Activated T-helper 1 cell treated with anti-CD3 and anti-CD28 coated beads, Interleukin-2, amount 50 U/mL, for 16 hours (primary cell): ENCODE data around the gene KIRREL3.

ENCODE experiments used
- DNase-seq, 2 donors: peaks; one replicate each; pipeline ENCODE4 v3.0.0-alpha.2; 2020; ENCODE audit warnings: low read depth in 1 of 2, low spot score in 1 of 2

KIRREL3 gene

GRCh38 chr11:126917531-126918204, 82.9 kb downstream of the KIRREL3 start:
- DNase-seq, result no peak

GRCh38 chr11:126915430-126915829, 85.1 kb downstream of the KIRREL3 start:
- DNase-seq, result no peak

GRCh38 chr11:126914941-126915340, 85.6 kb downstream of the KIRREL3 start:
- no peak for DNase-seq

- DNase-seq, result no peak
These were observed 86.4 kb downstream of the KIRREL3 start for GRCh38 chr11:126914166-126914565.

- DNase-seq, result no peak
These were observed 96.0 kb downstream of the KIRREL3 start for GRCh38 chr11:126904520-126904919.

GRCh38 chr11:126901783-126902182, 98.8 kb downstream of the KIRREL3 start:
- no peak for DNase-seq

GRCh38 chr11:126899961-126900748, 100.4 kb downstream of the KIRREL3 start:
- DNase-seq, result no peak

GRCh38 chr11:126898802-126899201, 101.8 kb downstream of the KIRREL3 start:
- DNase-seq, result no peak

- no peak for DNase-seq
These were observed 103.1 kb downstream of the KIRREL3 start for GRCh38 chr11:126897430-126897829.

- DNase-seq, result no peak
These were observed 104.5 kb downstream of the KIRREL3 start for GRCh38 chr11:126896025-126896424.

- DNase-seq, result no peak
These were observed 106.8 kb downstream of the KIRREL3 start for GRCh38 chr11:126893796-126894195.

GRCh38 chr11:126892756-126893155, 107.8 kb downstream of the KIRREL3 start:
- no peak for DNase-seq

- DNase-seq, result no peak
These were observed 108.9 kb downstream of the KIRREL3 start for GRCh38 chr11:126891556-126892217.

- no peak for DNase-seq
These were observed 110.0 kb downstream of the KIRREL3 start for GRCh38 chr11:126890561-126890960.

GRCh38 chr11:126888115-126888712, 112.4 kb downstream of the KIRREL3 start:
- DNase-seq, result no peak

- DNase-seq, result no peak
These were observed 113.9 kb downstream of the KIRREL3 start for GRCh38 chr11:126886636-126887035.

GRCh38 chr11:126886085-126886484, 114.5 kb downstream of the KIRREL3 start:
- no peak for DNase-seq

GRCh38 chr11:126884594-126884993, 116.0 kb downstream of the KIRREL3 start:
- no peak for DNase-seq

- DNase-seq, result no peak
These were observed 116.4 kb downstream of the KIRREL3 start for GRCh38 chr11:126884192-126884591.

- no peak for DNase-seq
These were observed 119.7 kb downstream of the KIRREL3 start for GRCh38 chr11:126880872-126881271.

GRCh38 chr11:126879516-126879915, 121.1 kb downstream of the KIRREL3 start:
- no peak for DNase-seq
